ENCODE data around the gene SLC14A1. TPM values are rescaled to one million over a fixed set of nuclear protein-coding genes. Genes with fewer than 3 reads are reported as not detected.

SLC14A1 gene
- total and polyA plus RNA-seq, 2 of the 4 experiments (the other 2 are of a cell fraction): 20.5 to 31.9 TPM

GRCh38 chr18:45753286-45753685 is 29.3 kb downstream of the SLC14A1 start:
- H2BK15ac ChIP-seq (ENCODE audit: low read depth, low read length): no peak overlapping the region
- no peak overlapping the region for H2BK20ac ChIP-seq (ENCODE audit: low read depth, low read length)
- H3K4ac ChIP-seq (ENCODE audit: low read depth, low read length): no peak overlapping the region
- no peak overlapping the region for H2AK9ac ChIP-seq (replicated peaks; ENCODE audit: low read depth, low read length, poor library complexity)
- in situ Hi-C loops (cut with MboI; ENCODE audit: low sequenced_read_pairs) (no loop called here), intact Hi-C loops (cut with micrococcal nuclease) (no loop called here), dilution Hi-C loops (cut with HindIII; ENCODE audit: low sequenced_read_pairs, unreplicated experiment) (no loop called here)
- no peaks in the 10 kb centered on the region for H3K79me1 ChIP-seq (ENCODE audit: low read depth in 1 of 2, low read length in 2 of 2)
- H2BK120ac ChIP-seq (ENCODE audit: low read depth, low read length): peak overlapping the region; percentile 28; the same call in 1 of the 2 replicates
- no peak overlapping the region for H3K4me2 ChIP-seq (ENCODE audit: low read depth, low read length)
- H4K5ac ChIP-seq (ENCODE audit: low read depth, low read length): no peak overlapping the region
- peak overlapping the region in 1 of 2 experiments; percentile 36; a peak in 1 of 4 replicates for H4K8ac ChIP-seq (ENCODE audit: low read depth in 2 of 2, low read length in 2 of 2)
- POLR2A ChIA-PET (ENCODE audit: unreplicated experiment): no interaction called here
- no peak overlapping the region for H3K56ac ChIP-seq (ENCODE audit: extremely low read depth, insufficient read depth, low read length)
- H3K14ac ChIP-seq (replicated peaks; ENCODE audit: low read depth, low read length): no peak overlapping the region
- ATAC-seq (ENCODE audit: low read depth) (no peak; the same call in 1 of the 2 replicates), DNase-seq (peak; percentile 44)
- no peak overlapping the region for H4K91ac ChIP-seq (ENCODE audit: insufficient read depth, low read depth, low read length)
- no peak overlapping the region; the same call in 1 of the 2 replicates for H2AK5ac ChIP-seq (ENCODE audit: low read depth, low read length)
- no peaks in the 10 kb centered on the region for H3K27me3 ChIP-seq (ENCODE audit: control insufficient read depth, insufficient read depth, low read length)
- H3K4me1 ChIP-seq (ENCODE audit: control insufficient read depth, insufficient read depth, low read length): peaks cover 17% of the 10 kb centered on the region
- no peak overlapping the region for H3K27ac ChIP-seq (ENCODE audit: insufficient read depth, low read length)
- CTCF ChIA-PET: no interaction called here
- WGBS, 2 experiments (ENCODE audit: extremely low coverage in 2 of 2, insufficient read length in 1 of 2): no CpG with 5 or more reads among the region's 1 CpG
- no peak overlapping the region for H3K4me3 ChIP-seq (ENCODE audit: insufficient read depth, low read depth, low read length)
- no peak overlapping the region for H3K9ac ChIP-seq (ENCODE audit: low read depth, low read length)
- H2AFZ ChIP-seq (replicated peaks; ENCODE audit: low read length, poor library complexity): no peak overlapping the region
- H3K36me3 ChIP-seq (ENCODE audit: control insufficient read depth, insufficient read depth, low read length): no peaks in the 10 kb centered on the region
- TF ChIP-seq RAD21 (IDR thresholded peaks at IDR 0.05; ENCODE audit: low read length) (no peak), POLR2A (IDR thresholded peaks at IDR 0.05; ENCODE audit: low read depth, low read length) (no peak), MAFK (IDR thresholded peaks at IDR 0.05; ENCODE audit: low read depth, low read length) (no peak), CHD1 (IDR thresholded peaks at IDR 0.05; ENCODE audit: low read depth, low read length) (no peak), SMC3 (IDR thresholded peaks at IDR 0.05; ENCODE audit: low read depth, low read length) (no peak), BHLHE40 (IDR thresholded peaks at IDR 0.05; ENCODE audit: low read depth, low read length) (no peak), CTCF (conservative IDR thresholded peaks at IDR 0.05; ENCODE audit: low read depth, low read length) (no peak), RCOR1 (IDR thresholded peaks at IDR 0.05; ENCODE audit: insufficient replicate concordance, low read length) (no peak), ELK1 (IDR thresholded peaks at IDR 0.05; ENCODE audit: borderline replicate concordance, low read depth, low read length) (no peak), NFE2L2 (IDR thresholded peaks at IDR 0.05; ENCODE audit: low read depth, low read length) (no peak), MAZ (IDR thresholded peaks at IDR 0.05; ENCODE audit: borderline replicate concordance, low read depth, low read length) (no peak), FOS (IDR thresholded peaks at IDR 0.05; ENCODE audit: low read depth, low read length) (no peak), USF2 (IDR thresholded peaks at IDR 0.05; ENCODE audit: low read depth, low read length) (no peak), RFX5 (IDR thresholded peaks at IDR 0.05; ENCODE audit: low read depth, low read length) (no peak), CEBPB (IDR thresholded peaks at IDR 0.05; ENCODE audit: low read depth, low read length) (no peak), MXI1 (IDR thresholded peaks at IDR 0.05; ENCODE audit: borderline replicate concordance, low read depth, low read length) (no peak)
- no TSS peak for BruUV-seq (replicated peaks)
- no peak overlapping the region for H2BK5ac ChIP-seq (ENCODE audit: low read depth, low read length, poor library complexity, severe bottlenecking)
- H3K23ac ChIP-seq (ENCODE audit: low read depth, low read length): no peak overlapping the region
- peak overlapping the region; percentile 54; the same call in 1 of the 2 replicates for H3K18ac ChIP-seq (ENCODE audit: low read depth, low read length)
- peaks cover 3% of the 10 kb centered on the region; the same call in 1 of the 2 replicates for H3K9me1 ChIP-seq (ENCODE audit: insufficient read depth, low read length)
- no peaks in the 10 kb centered on the region for H4K20me1 ChIP-seq (ENCODE audit: insufficient read depth, low read length)
- no peaks in the 10 kb centered on the region for H3K9me3 ChIP-seq (ENCODE audit: control insufficient read depth, insufficient read depth, low read length)
